GM21381 (cell line): Measurements from ENCODE around the gene NCF2.

ENCODE experiments used
- ATAC-seq: cut with Tn5 transposase; IDR thresholded peaks from one replicate; pipeline ENCODE4 v1.9.1; 2021; ENCODE audit warnings: mild to moderate bottlenecking, moderate library complexity; ENCODE audit not compliant: unreplicated experiment

NCF2 gene

GRCh38 chr1:183553331-183553730 lies 36.9 kb downstream of the NCF2 start:
- no peak for ATAC-seq

GRCh38 chr1:183552891-183553290 lies 37.4 kb downstream of the NCF2 start:
- no peak for ATAC-seq

DNA sequence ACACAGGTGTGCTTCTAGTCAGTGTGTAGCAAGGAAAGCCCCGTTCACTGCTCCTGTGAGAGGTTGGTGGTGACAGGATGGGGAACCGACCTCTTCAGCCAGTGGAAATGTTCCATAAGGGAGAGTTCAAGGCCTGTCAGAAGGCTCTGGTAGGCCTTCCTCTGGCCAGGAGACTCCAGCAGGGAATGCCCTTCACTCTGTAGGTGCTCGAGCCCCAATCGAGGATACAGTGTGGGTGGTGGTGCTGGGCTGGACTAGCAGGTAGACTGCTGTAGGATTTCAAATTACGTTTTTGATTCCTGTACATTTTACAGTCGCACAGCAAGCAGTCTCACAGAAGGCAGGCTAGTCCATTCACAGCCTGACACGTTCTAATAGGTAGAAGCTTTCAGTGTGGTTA lies 37.8 kb downstream of the NCF2 start:
- no peak for ATAC-seq

GRCh38 chr1:183551924-183552323 lies 38.3 kb downstream of the NCF2 start:
- ATAC-seq, result no peak

- no peak for ATAC-seq
Measured at GRCh38 chr1:183550915-183551314, 39.3 kb downstream of the NCF2 start.

DNA sequence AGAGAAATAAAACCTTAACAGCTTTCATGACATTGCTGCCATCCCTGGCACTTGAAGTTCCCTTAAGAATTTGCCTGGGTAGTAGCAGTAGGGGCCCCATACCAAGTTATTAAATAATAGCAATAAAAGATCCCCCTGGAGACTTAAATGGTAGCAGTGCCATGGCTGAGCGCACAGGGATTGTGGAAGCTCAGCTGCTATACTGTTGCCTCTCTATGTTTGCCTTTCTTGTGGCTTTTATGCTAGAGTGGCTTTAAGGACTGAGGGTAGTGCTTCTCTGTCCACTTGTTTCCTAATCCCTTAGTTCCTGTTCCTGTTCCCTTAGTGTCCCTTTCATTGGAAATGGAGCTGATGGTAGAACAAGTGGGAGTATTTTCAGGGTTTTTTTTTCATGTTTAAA lies 42.1 kb downstream of the NCF2 start:
- ATAC-seq, result no peak

DNA sequence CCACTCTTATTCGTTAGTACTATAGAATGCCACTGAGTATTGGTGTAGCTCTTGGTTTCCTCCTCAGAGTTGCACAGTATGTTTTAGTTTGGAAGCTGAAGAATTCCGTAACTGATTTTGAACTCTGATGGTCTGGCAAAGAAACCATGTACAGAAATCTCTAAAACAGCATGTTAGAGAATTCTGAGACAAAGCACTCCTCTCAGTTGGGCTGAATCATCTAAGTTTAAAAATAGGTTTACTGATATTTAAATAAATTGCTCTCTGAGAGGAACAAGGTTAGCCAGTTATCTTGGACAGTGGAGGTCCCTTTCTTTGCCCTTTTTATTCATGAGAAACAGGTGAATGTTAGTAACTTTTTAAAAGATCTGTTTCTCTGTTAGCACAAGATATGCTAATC lies 43.8 kb downstream of the NCF2 start:
- no peak for ATAC-seq

DNA sequence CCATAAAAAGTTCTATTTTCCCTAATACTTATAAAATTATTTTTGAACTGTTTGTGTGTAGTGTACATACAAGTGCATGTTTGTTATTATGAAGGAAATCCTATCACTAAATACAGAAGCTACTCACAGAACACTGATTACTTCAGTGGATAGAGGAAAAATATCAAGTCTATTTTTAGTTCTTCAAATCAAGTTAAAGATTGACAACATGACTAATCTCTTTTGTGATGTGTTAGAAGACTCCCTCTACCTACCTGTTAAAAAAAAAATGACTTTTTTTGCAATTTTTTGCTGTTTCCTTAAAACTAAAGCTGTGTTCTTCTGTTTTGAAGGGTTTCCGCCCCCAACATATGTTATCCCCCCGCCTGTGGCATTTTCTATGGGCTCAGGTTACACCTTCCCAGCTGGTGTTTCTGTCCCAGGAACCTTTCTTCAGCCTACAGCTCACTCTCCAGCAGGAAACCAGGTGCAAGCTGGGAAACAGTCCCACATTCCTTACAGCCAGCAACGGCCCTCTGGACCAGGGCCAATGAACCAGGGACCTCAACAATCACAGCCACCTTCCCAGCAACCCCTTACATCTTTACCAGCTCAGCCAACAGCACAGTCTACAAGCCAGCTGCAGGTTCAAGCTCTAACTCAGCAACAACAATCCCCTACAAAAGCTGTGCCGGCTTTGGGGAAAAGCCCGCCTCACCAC lies 45.5 kb downstream of the NCF2 start:
- no peak for ATAC-seq

DNA sequence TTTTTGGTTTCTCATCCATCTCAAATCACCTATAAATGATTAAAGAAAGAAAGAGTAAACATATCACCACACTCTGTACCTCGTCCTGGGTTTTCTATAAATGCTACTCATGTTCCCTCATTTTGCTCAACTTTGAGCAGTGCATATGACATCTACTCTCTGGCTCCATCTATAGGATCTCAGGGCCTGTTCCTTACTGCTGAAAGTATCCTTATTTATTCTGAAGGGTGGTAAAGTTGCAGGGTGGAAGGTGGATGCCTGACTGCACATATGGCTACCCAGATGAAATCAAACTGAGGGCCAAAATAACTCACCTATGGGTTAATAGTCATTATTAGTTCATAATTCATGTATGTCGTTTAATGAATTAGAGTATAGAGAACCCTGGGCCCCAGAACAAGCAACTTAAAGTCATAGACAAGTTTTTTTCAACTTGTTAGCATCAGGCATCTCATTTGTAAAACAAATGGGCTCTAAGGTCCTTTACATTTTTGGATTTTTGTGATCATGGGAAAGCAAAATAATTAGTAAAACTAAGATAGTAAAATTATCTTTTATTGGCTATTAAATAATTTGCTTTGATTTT lies 46.5 kb downstream of the NCF2 start:
- ATAC-seq, result no peak

GRCh38 chr1:183537405-183537804 lies 52.9 kb downstream of the NCF2 start:
- ATAC-seq, result no peak

GRCh38 chr1:183533617-183534174 lies 56.6 kb downstream of the NCF2 start:
- ATAC-seq, result no peak

- no peak for ATAC-seq
Measured at GRCh38 chr1:183528577-183528976, 61.7 kb downstream of the NCF2 start.

GRCh38 chr1:183522104-183522503 lies 68.2 kb downstream of the NCF2 start:
- no peak for ATAC-seq

DNA sequence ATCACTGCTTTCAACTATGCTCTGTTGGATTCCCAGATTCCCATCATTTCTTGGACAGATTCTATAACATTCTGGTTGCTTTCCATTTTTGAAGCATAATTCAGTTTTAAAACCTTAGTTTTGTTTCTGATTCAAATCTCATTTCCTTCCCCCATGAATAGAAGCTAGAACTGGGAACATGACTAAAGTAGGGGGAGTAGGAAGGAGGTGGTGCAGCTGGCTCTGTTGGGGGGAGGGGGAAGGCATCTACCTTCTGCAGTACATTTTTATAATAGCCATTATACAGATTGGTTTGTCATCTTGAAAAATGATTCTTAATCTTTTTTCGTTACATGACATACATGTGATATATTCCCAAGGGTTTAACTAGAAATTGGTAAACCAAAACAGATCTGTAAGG lies 69.9 kb downstream of the NCF2 start:
- ATAC-seq, result no peak

- no peak for ATAC-seq
Measured at GRCh38 chr1:183517401-183517800, 72.9 kb downstream of the NCF2 start.

DNA sequence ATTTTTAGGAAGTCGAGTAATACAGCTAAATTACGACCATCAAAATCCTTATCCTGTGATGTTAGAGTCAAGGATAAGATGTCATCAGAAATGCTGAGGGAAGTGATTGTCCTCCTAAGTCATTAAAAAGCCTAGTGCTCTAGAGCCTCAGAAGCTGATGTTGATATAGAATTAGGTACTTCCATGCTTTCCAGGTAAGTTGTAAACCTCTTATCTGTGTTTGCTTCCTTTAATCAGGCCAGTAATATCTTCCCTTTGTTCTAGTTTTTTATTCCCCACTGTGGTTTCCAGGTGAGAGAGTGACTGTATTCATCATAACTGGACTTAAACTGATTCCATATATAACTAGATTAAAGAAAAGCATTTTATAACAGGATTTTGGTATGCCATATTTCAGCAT lies 73.5 kb downstream of the NCF2 start:
- ATAC-seq, result no peak

DNA sequence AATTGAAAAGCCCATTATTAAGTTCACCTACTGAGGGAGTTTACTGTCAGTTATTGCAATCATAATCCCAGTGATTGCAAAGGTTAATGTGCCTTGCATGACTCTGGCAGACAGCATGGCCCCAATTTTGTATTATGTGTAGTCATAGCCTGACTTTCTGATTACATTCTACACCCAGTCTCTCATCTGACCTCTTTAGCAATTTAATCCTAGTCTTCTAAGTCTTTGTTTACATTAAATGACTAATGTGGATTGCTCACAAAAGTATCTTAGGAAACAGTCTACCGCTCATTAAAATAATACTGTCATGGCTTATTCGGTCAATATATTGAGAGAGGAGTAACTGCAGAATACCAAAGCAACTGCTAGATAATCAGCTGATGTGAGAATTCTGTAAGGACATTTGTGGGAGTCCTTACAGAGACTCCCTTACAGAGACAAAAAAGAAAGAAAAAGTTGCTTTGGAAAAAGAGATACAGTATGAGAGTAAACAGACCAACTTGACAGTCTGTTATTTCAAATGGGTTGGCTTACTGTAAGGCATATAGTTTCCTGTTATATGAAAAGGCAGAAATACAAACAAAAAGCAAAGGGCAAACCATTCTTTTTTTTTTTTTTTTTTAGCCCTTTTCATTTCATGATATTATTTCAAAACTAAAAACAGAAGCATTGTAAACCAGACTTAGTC lies 75.1 kb downstream of the NCF2 start:
- ATAC-seq, result no peak

- no peak for ATAC-seq
Measured at GRCh38 chr1:183514235-183514634, 76.0 kb downstream of the NCF2 start.

DNA sequence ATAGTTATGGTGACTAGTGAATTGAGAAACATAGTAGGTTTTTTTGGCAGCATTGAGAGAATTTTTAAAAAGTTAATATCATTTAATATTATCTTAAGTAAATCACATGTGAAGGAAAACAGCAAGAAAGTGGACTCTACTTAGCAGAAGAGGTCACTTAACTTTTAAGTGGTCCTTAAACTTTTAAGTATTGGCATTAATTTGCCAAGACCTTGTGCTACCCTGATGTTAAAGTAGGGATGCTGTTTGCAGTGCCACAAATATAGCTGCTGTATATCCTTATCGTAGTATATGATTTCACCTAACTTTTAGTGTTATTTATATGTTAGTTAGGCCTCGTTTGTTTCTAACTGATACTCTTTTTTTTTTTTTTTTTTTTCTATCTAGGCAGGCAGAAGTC lies 77.8 kb downstream of the NCF2 start:
- ATAC-seq, result no peak

DNA sequence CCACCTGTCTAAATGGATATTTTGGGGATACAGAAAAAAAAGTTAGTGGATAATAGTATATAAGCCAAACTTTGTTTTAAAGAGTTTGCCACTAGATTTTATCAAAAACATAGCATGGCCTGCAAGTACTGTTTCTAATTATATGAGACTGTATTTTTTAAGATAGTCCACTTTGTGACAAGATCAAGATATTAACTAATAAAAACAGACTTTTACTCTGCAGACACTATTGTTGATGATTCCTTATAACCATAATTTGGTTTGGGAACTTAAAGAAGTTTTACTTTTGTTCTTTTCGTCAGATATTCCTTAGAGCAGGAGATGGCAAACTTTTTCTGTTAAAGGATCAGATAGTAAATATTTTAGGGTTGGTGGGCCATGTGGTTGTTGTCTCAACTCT lies 81.6 kb downstream of the NCF2 start:
- ATAC-seq, result no peak

- no peak for ATAC-seq
Measured at GRCh38 chr1:183506561-183506960, 83.7 kb downstream of the NCF2 start.
